Liver (tissue), 9 donors: ENCODE results near the gene ABCA1. TPM values are rescaled to one million over a fixed set of nuclear protein-coding genes. Genes with fewer than 3 reads are reported as not detected.

Experiments
- DNase-seq: peaks from one replicate; pipeline ENCODE4 v3.0.0-alpha.2; 2017; ENCODE audit warnings: low spot score
- H3K27ac ChIP-seq, 2 donors: one replicate each; pipeline ENCODE4 v1.7.0; 2013; ENCODE audit warnings: inconsistent platforms in 2 of 2, low read length in 2 of 2, control low read depth in 1 of 2, low read depth in 1 of 2, mild to moderate bottlenecking in 1 of 2
- H3K27me3 ChIP-seq, 4 donors: one replicate each; pipeline versions ENCODE4 v1.6.1 to v1.7.0; 2013; ENCODE audit warnings: low read length in 3 of 4, inconsistent platforms in 1 of 4, mild to moderate bottlenecking in 1 of 4, moderate library complexity in 1 of 4; ENCODE audit not compliant: control insufficient read depth in 4 of 4, insufficient read depth in 4 of 4
- H3K36me3 ChIP-seq, 4 donors: one replicate each; pipeline versions ENCODE4 v1.6.1 to v1.7.0; 2013; ENCODE audit warnings: low read length in 3 of 4, mild to moderate bottlenecking in 3 of 4, low read depth in 1 of 4, moderate library complexity in 1 of 4; ENCODE audit not compliant: control insufficient read depth in 4 of 4, insufficient read depth in 3 of 4
- H3K4me1 ChIP-seq, 4 donors: one replicate each; pipeline versions ENCODE4 v1.6.1 to v1.7.0; 2013; ENCODE audit warnings: low read length in 3 of 4, mild to moderate bottlenecking in 3 of 4, moderate library complexity in 1 of 4; ENCODE audit not compliant: control insufficient read depth in 4 of 4, insufficient read depth in 4 of 4
- H3K4me3 ChIP-seq, 3 donors: one replicate each; pipeline versions ENCODE4 v1.6.1 to v1.7.0; 2013; ENCODE audit warnings: low read length in 3 of 3, control low read depth in 1 of 3, low read depth in 1 of 3, mild to moderate bottlenecking in 1 of 3
- H3K9ac ChIP-seq, 2 donors: one replicate each; pipeline ENCODE4 v1.7.0; 2013; ENCODE audit warnings: low read length in 2 of 2, mild to moderate bottlenecking in 2 of 2, moderate library complexity in 2 of 2, control low read depth in 1 of 2, low read depth in 1 of 2
- H3K9me3 ChIP-seq, 4 donors: one replicate each; pipeline versions ENCODE4 v1.6.1 to v1.7.0; 2013; ENCODE audit warnings: low read length in 3 of 4; ENCODE audit not compliant: control insufficient read depth in 4 of 4
- ATF3 ChIP-seq: IDR thresholded peaks from 2 replicates; pipeline ENCODE4 v1.6.1; 2016; ENCODE audit warnings: antibody characterized with exemption
- CTCF ChIP-seq: fragments of 150-350 bp; IDR thresholded peaks from 2 replicates; pipeline ENCODE4 v1.5.1; 2017; ENCODE audit warnings: improper control_type of control experiment, low read depth, low read length; ENCODE audit not compliant: missing input control
- EGR1 ChIP-seq, 2 donors: IDR thresholded peaks; 2 replicates each; pipeline ENCODE4 v1.6.1; 2016 to 2018; ENCODE audit warnings: antibody characterized with exemption in 2 of 2, low read depth in 2 of 2
- FOXA1 ChIP-seq: IDR thresholded peaks from 2 replicates; pipeline ENCODE4 v1.6.1; 2016; ENCODE audit warnings: antibody characterized with exemption
- FOXA2 ChIP-seq: IDR thresholded peaks from 2 replicates; pipeline ENCODE4 v1.6.1; 2016; ENCODE audit warnings: antibody characterized with exemption
- GABPA ChIP-seq, 2 donors: IDR thresholded peaks in 1 of 2; conservative IDR thresholded peaks in 1 of 2; 2 replicates each; pipeline ENCODE4 v1.6.1; 2016; ENCODE audit warnings: antibody characterized with exemption in 2 of 2, mild to moderate bottlenecking in 1 of 2, moderate library complexity in 1 of 2
- HNF4A ChIP-seq, 2 donors: conservative IDR thresholded peaks; 2 replicates each; pipeline ENCODE4 v1.6.1; 2016; ENCODE audit warnings: antibody characterized with exemption in 2 of 2, mild to moderate bottlenecking in 2 of 2
- HNF4G ChIP-seq: IDR thresholded peaks from 2 replicates; pipeline ENCODE4 v1.6.1; 2016; ENCODE audit warnings: antibody characterized with exemption
- JUND ChIP-seq, 2 donors: IDR thresholded peaks; 2 replicates each; pipeline ENCODE4 v1.6.1; 2016; ENCODE audit warnings: antibody characterized with exemption in 2 of 2
- MAX ChIP-seq: IDR thresholded peaks from 2 replicates; pipeline ENCODE4 v1.6.1; 2016; ENCODE audit warnings: antibody characterized with exemption
- NR2F2 ChIP-seq: IDR thresholded peaks from 2 replicates; pipeline ENCODE4 v1.6.1; 2016; ENCODE audit warnings: antibody characterized with exemption
- RAD21 ChIP-seq, 2 donors: IDR thresholded peaks; 2 replicates each; pipeline ENCODE4 v1.6.1; 2016; ENCODE audit warnings: antibody characterized with exemption in 2 of 2, mild to moderate bottlenecking in 2 of 2
- REST ChIP-seq: IDR thresholded peaks from 2 replicates; pipeline ENCODE4 v1.6.1; 2016; ENCODE audit warnings: antibody characterized with exemption, mild to moderate bottlenecking
- RXRA ChIP-seq, 2 donors: IDR thresholded peaks; 2 replicates each; pipeline ENCODE4 v1.6.1; 2017 to 2018; ENCODE audit warnings: antibody characterized with exemption in 2 of 2, mild to moderate bottlenecking in 1 of 2
- SP1 ChIP-seq: IDR thresholded peaks from 2 replicates; pipeline ENCODE4 v1.6.1; 2018; ENCODE audit warnings: antibody characterized with exemption, mild to moderate bottlenecking
- TAF1 ChIP-seq: conservative IDR thresholded peaks from 2 replicates; pipeline ENCODE4 v1.6.1; 2016; ENCODE audit warnings: antibody characterized with exemption, mild to moderate bottlenecking
- YY1 ChIP-seq: IDR thresholded peaks from 2 replicates; pipeline ENCODE4 v1.6.1; 2016; ENCODE audit warnings: antibody characterized with exemption, mild to moderate bottlenecking
- ZBTB33 ChIP-seq: IDR thresholded peaks from 2 replicates; pipeline ENCODE4 v1.6.1; 2016; ENCODE audit warnings: antibody characterized with exemption
- WGBS: extraction: QIAGEN DNeasy Blood & Tissue Kit; methylation state at CpG from one replicate; pipeline ENCODE4 v1.1.7; 2013; 5-methylcytosine and 5-hydroxymethylcytosine counted together
- polyA plus RNA-seq, 2 donors: library from polyadenylated mRNA; stranded (reverse) in 1 of 2; unstranded in 1 of 2; fragments of 200-250 nt in 1 of 2; fragments of >200 nt in 1 of 2; fragmentation: Nextera tagmentation in 1 of 2; extraction: Ambion mirVana in 1 of 2; gene quantifications; one replicate each; pipeline versions ENCODE4 v1.2.1 to v1.2.3, GENCODE V29; 2013 to 2015
- total RNA-seq, 2 donors: library from RNA; depleted of rRNA; stranded (reverse); fragments of >200 nt; gene quantifications; one replicate each; pipeline ENCODE4 v1.2.3, GENCODE V29; 2014
- donor health status: healthy.
- donor health status: healthy.
- donor health status: healthy.
- donor health status: healthy.
- donor health status: healthy.

ABCA1 gene
- total and polyA plus RNA-seq, 4 donors = 15.4 to 223 (median 62.9) TPM

- Histone ChIP-seq H3K4me1 (peaks cover 20 to 86% (median 64%) of the 10 kb centered on the region in 4 donors), H3K27me3 (no peaks in the 10 kb centered on the region), H3K9ac (peak overlapping the region in 1 of 2 donors; percentile 68), H3K36me3 (peaks cover 0 to 10% (median 3%) of the 10 kb centered on the region in 4 donors), H3K9me3 (no peaks in the 10 kb centered on the region), H3K4me3 (no peak overlapping the region), H3K27ac (peak overlapping the region; percentile 45 to 53)
- DNase-seq = no peak
- WGBS = 41% methylated on average over 7 of the region's 7 CpGs
- TF ChIP-seq RXRA (IDR thresholded peaks at IDR 0.05) (no peak), JUND (IDR thresholded peaks at IDR 0.05) (no peak), FOXA2 (no peak), GABPA (IDR thresholded peaks at IDR 0.05 in 1 of 2, conservative IDR thresholded peaks at IDR 0.05 in 1 of 2) (no peak), CTCF (no peak)
Measured at GRCh38 chr9:104915049-104915448, 12.9 kb downstream of the ABCA1 start.

GRCh38 chr9:104914466-104914865 lies 13.5 kb downstream of the ABCA1 start:
- 87% methylated on average over 3 of the region's 3 CpGs for WGBS
- H3K36me3 ChIP-seq = peaks cover 0 to 10% (median 3%) of the 10 kb centered on the region in 4 donors
- no peak for DNase-seq
- no peak overlapping the region for H3K4me3 ChIP-seq
- no peaks in the 10 kb centered on the region for H3K27me3 ChIP-seq
- no peaks in the 10 kb centered on the region for H3K9me3 ChIP-seq
- H3K9ac ChIP-seq = no peak overlapping the region
- peak overlapping the region; percentile 45 to 53 for H3K27ac ChIP-seq
- TF ChIP-seq REST (no peak), EGR1 (IDR thresholded peaks at IDR 0.05; ENCODE audit: low read depth in 2 of 2) (no peak), YY1 (no peak), TAF1 (no peak), RAD21 (IDR thresholded peaks at IDR 0.05) (no peak), NR2F2 (no peak), SP1 (no peak), ZBTB33 (no peak), CTCF (no peak), FOXA2 (no peak), ATF3 (no peak), MAX (no peak), JUND (IDR thresholded peaks at IDR 0.05) (no peak), HNF4A (conservative IDR thresholded peaks at IDR 0.05) (no peak), FOXA1 (no peak), GABPA (IDR thresholded peaks at IDR 0.05 in 1 of 2, conservative IDR thresholded peaks at IDR 0.05 in 1 of 2) (no peak), HNF4G (no peak), RXRA (IDR thresholded peaks at IDR 0.05) (no peak)
- peaks cover 20 to 87% (median 66%) of the 10 kb centered on the region in 4 donors for H3K4me1 ChIP-seq
